Esophagus squamous epithelium (tissue), 4 donors: Measurements from ENCODE around the gene MS4A7.
A peak's percentile ranks its signal among the peaks of the same experiment; 100 is the strongest.

ENCODE experiments used
- CTCF ChIP-seq, 6 experiments: fragments of 450-650 bp in 4 of 6; fragments of 200-600 bp in 2 of 6; sonication (generic) in 2 of 6; IDR thresholded peaks; one replicate each; pipeline ENCODE4 v1.5.1; 2016 to 2019; ENCODE audit warnings: antibody characterized with exemption in 6 of 6, mild to moderate bottlenecking in 4 of 6, moderate library complexity in 4 of 6
- POLR2A ChIP-seq, 4 donors: fragments of 450-650 bp; IDR thresholded peaks; one replicate each; pipeline ENCODE4 v1.6.1; 2017; ENCODE audit warnings: antibody characterized with exemption in 4 of 4, mild to moderate bottlenecking in 4 of 4, moderate library complexity in 3 of 4

DNA sequence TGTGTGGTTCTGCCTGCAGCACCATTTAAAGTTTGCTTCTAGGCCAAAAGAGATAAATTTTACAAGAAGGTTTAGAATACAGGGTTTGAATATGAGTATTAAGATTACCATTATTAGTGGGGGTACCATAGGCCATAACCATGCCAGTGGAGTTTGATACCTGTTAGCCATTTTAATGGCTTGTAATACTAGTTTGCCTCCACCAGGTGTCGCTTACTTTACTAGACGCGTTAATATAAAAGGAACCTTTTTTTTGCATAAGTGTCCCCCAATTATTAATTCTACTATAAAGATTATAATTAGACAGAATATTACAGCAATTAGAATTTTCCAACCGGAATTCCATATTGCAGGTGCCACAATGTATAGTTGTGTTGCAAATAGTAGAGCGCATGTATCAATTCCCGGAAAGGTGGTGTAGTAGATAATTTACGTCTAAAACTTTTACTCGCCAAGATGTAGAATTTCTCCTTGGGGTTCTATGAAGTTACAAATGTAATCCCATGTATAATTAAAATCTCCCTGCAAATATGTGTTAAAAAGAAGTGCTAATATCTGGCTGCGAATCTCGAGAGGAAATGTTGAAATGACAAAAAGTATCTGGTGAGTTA, 35.1 kb upstream of the MS4A7 start:
- TF ChIP-seq CTCF (IDR thresholded peaks at IDR 0.05) (peak in 4 of 6 experiments; percentile 26 to 40 (median 36)), POLR2A (IDR thresholded peaks at IDR 0.05) (no peak)
